Stimulated activated CD8-positive, alpha-beta memory T cell treated with anti-CD3 and anti-CD28 coated beads, Interleukin-2, amount 100 ng/mL, for 48 hours (primary cell): ENCODE measurements around the gene PRSS21.

ENCODE experiments used
- DNase-seq, 2 donors: peaks; one replicate each; pipeline ENCODE4 v3.0.0-alpha.2; 2020; ENCODE audit warnings: low read depth in 2 of 2

Gene PRSS21

GRCh38 chr16:2843526-2843925, 26.5 kb downstream of the PRSS21 start:
- DNase-seq, result no peak

GRCh38 chr16:2845116-2845515, 28.1 kb downstream of the PRSS21 start:
- no peak for DNase-seq

GRCh38 chr16:2846511-2847310, 29.7 kb downstream of the PRSS21 start:
- no peak for DNase-seq

DNA sequence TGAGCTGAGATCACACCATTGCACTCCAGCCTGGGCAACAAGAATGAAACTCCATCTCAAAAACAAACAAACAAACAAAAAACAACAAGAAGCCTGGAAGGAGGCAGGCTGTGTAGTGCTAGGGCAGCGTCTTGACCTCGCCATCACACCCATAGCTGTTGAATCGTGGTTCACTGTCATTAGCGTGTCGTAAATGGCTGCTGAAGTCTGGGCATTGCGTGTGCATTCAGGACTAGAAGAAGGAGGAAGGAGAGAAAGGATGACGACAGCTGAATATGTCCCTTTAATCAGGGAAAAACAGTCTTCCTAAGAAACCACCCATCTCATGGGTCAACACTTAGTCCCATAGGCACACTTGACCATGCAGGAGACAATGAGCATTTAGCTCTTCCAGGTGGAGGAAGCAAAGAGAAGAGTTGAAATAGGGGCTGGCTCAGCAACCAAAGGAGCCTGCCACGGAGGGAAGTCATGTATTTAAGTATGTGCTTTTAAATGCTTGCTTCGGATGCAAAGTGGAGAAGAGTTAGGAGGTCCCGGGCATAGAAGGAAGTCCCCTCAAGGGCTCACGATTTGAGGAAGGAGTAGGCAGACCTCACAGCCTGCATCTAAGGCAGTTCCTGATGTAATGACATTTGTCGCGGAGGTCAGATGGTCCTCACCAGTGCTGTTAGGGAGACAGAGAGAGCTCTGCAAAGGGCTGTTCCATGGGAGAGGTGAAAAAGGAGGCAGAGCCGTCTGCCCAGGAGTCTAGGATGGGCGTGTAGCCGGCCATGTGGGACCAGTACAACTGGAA, 32.1 kb downstream of the PRSS21 start:
- no peak for DNase-seq

DNA sequence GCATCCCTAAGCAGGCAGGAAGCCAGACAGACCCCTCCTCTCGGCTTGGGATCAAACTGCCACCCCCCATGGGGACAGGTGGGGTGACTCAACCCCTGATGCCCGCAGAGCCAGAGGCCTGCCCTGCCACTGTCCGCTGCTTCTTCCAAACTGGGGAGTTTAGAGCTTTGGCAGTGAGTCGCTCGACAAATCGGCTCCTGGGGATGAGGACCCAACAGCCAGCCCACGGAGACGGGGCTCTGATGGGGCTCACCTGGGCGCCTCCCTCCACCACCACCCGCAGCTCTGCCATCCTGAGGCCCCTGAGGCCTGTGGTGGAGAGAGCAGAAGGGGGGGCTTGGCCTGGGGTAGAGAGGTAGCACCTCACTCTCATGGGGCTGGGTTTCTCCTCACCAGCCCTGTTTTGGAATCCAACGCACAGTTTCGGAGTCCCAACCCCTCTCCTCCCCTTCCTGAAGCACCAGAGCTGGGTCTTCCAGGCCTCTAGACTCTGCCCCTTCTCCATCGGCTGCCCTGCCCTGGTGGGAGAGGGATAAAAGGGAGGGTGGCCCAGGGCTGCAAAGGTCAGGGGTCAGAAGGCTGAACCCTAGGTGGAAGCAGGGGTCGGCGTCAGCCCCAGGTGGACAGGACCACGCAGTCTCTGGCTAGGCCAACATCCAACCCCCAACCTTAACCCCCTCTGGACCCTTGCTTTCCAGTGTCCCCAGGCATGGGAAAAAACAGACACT, 35.1 kb downstream of the PRSS21 start:
- no peak for DNase-seq

DNA sequence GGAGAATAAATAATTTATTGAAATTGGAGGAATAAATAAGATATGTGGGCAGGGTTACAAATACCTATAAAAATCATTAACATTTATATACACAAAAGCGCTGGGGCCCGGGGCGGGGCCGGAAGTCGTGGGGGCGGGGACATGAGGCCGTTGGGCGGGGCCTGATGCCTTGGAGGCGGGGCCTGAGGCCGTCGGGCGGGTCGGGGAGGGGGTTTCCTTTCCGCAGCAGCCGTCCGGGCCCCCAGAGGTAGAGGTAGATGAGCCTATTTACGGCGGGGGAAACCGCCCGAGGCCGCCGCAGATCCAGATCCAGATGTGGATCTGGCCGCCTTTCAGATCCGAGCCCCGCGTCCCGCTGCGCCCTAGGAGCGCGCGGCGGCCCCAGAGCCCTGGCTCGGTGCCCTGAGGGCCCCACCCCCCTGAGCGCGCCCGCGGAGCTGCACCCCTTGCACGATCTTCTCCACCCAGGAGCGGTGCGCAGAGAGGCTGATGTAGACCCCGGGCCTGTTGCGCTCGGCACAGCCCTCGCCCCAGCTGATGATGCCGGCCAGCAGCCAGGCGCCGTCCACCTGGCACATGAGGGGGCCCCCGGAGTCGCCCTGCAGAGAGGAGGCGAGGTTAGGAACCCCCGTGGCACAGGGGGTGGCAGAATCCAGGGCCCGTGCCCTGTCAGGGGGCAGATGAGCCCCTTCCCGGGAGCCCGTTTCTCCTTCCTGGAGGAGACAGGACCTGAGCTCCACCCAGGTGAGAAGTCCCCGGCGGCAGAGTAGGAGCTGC, 35.9 kb downstream of the PRSS21 start:
- DNase-seq, result no peak

DNA sequence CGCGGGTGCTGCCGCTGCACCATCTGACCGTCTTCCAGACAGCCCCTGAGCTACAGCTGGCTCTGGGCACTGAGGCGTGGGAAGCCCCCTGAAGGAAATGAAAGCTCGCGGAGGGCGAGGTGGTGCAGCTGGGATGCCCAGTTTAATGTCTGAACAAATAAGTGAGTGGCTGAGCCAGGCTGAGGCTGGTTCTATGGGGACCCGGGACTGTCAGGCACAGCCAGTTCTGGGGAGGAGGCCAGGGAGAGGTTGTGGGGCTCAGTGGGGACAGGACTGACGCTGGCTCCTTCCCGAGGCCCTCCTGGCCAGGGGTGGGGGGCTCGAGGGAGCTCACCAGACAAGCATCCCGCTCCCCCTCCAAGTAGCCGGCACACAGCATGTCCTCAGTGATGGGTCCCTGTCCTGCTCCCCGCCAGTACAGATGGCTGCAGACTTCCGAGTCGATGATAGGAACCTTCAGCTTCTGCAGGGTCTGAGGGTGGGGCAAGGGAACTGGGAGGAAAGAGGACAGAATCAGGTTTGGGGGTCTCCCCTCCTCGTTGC, 36.6 kb downstream of the PRSS21 start:
- DNase-seq, result no peak

DNA sequence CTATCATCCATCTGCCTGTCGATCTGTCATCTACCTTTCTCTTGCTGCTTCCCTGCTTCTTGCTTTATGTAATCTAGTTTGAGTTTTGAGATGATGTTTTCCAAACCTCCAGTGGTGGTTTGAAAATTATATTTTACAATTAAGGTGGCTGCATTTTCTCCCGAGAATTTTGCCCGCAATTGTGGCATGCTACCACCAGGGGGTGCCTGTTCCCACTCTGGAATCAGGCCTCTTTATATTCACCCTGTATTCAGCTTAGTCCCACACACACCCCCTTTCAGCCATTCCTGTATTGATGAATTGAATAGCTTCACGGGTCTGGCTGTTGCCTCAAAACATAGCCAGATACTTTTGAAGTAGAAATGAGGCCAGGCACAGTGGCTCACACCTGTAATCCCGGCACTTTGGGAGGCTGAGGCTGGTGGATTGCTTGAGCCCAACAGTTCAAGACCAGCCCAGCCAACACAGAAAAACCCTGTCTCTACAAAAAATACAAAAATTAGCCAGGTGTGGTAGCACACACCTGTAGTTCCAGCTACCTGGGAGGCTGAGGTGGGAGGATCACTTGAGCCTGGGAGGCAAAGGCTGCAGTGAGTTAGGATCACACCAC, 37.8 kb downstream of the PRSS21 start:
- no peak for DNase-seq

DNA sequence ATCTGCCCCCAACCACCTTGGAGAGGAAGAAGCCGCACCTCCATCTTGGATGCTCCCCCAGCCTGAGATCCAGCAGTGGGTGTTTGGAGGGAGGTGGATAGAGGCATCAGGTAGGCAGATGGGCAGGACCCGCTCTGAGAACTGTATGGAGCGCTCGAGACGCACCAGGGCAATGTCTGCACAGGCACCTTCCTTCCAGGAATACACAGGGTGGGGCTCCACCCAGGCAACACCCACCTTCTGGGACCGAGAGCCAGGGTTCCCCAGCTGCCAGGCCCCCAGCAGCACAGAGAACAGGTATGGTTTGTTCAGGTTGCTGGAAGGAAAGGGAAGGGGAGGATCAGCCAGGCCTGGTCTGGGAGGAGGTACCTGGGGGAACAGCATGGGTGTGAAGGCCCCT, 38.5 kb downstream of the PRSS21 start:
- DNase-seq, result no peak

- DNase-seq, result no peak
Observed at GRCh38 chr16:2856061-2856670, 39.1 kb downstream of the PRSS21 start.

GRCh38 chr16:2856686-2857450, 39.8 kb downstream of the PRSS21 start:
- DNase-seq, result no peak

DNA sequence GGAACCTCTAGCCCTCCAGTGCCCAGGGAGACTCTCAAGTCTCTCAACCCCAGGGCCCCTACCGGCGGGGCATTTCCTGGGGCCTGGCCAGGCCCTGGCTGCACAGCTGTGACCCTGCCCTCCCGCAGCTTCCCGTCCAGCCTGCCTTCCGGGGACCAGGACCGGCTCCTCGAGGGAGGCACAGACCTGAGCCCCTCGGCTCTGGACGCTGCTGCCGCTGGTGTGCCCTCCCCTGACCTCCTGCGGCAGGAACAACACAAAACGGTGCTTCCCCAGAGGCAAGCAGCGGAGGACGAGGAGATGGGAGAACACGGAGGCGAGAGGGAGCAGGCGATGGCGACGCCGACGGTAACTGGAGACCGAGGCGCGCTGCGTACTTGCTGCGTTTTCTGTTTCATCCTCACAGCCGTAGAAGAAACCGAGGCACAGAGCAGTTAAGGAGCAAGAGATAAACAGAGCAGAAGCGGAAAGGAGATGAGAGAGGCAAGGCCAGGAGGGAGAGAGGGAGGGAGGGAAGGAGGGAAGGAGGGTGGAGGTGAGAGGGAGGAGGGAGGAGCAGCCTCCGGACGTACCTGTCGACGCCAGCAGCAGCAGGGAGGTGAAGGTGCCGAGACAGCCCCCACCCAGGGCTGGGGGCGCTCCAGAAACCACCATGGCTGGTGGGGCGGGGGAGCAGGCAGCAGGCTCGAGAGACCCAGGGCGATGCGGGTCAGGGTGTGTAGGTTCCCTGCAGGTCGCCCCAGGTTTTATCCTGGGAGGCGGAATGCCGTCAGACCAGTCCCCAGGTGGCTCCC, 40.6 kb downstream of the PRSS21 start, which contains the start of gene PRSS22:
PRSS22 (minus strand) TSS at position 720 of the 794 bp plus-strand sequence; CDS start at position 654, 66 bp downstream.
- no peak for DNase-seq

GRCh38 chr16:2858245-2859025, 41.4 kb downstream of the PRSS21 start:
- no peak for DNase-seq

DNA sequence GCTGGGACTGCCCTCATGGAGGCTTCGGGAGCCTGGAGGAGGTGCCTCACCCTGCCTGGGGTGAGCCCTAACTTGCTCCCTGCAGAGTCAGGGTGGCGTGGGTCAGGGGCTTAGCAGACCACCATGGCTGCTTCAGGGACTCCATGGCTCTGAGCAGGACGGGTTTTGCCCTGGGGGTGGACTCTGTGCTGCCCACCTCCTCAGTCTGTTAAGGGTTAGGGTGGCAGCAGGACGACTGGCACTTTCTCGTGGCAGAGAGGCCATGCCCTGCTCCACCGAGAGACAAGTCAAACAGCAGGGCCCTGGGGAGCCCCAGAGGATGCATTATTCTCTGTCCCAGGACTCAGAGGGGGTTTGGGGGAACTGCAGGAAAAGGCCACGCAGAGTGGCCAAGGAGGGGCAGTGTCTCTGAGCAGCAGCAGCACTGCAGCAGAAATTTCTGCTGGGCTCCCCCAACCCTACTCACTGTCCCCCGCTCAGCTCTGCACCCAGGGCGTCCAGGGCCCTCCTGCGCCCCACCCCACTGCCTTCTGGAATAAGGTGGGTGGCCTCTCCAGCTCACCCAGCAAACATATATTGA, 42.7 kb downstream of the PRSS21 start:
- DNase-seq, result no peak

- no peak for DNase-seq
Observed at GRCh38 chr16:2860826-2861567, 44.0 kb downstream of the PRSS21 start.

DNA sequence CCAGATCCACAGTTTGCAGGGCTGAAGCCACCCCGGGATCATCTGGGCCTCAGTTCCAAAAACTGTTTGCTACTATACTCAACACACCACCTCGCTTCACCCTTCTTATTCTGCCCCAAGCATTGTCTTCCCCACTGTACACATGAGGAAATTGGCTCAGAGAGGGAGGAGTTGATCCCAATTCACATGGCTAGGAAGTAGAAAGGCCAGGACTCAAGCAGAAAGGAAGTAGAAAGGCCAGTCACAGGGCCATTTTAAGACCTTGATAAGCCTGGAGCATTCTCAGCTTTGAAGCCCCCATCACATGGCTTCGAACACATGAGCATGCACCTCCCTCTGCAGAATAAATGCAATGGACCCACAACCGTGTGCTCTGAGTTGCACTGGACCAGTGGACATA, 48.6 kb downstream of the PRSS21 start:
- no peak for DNase-seq

GRCh38 chr16:2866431-2866830, 49.4 kb downstream of the PRSS21 start:
- no peak for DNase-seq
